LNCaP clone FGC (cell line): ENCODE data around the gene HEPHL1.
A peak's percentile ranks its signal among the peaks of the same experiment; 100 is the strongest.
"Not testable (repeated sequence)": the region's sequence is repeated elsewhere in the genome, so short reads cannot be mapped to it uniquely, and the experiment has no call there.

Experiments
- DNase-seq: peaks from one replicate; pipeline ENCODE4 v3.0.0-alpha.2; 2011; ENCODE audit warnings: low read depth
- H3K4me3 ChIP-seq: 2 replicates; pipeline ENCODE4 v1.5.1; 2011; ENCODE audit warnings: mild to moderate bottlenecking, low read depth, low read length, control low read depth
- TF ChIP-seq, protein P1 (sequence below): IDR thresholded peaks from 2 replicates; pipeline ENCODE4 v1.5.1; 2012; ENCODE audit warnings: mild to moderate bottlenecking; ENCODE audit not compliant: control insufficient read depth, insufficient read depth; ENCODE audit errors: extremely low read depth

HEPHL1 gene

DNA sequence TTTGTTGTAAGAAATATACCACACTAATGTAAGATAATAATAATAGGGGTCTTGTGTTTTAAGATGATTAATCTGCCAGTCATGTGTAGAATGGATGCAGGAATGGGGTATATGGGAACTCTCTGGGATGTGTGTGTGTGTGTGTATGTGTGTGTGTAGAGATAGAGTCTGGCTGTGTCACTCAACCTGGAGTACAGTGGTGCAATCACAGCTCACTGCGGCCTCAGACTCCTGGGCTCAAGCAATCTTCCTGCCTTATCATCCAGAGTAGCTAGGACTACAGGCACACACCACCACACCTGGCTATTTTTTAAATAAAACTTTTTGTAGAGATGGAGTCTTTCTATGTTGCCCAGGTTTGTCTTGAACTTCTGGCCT, 96.0 kb downstream of the HEPHL1 start:
- no peak overlapping the region for H3K4me3 ChIP-seq
- TF ChIP-seq, protein P1, sequence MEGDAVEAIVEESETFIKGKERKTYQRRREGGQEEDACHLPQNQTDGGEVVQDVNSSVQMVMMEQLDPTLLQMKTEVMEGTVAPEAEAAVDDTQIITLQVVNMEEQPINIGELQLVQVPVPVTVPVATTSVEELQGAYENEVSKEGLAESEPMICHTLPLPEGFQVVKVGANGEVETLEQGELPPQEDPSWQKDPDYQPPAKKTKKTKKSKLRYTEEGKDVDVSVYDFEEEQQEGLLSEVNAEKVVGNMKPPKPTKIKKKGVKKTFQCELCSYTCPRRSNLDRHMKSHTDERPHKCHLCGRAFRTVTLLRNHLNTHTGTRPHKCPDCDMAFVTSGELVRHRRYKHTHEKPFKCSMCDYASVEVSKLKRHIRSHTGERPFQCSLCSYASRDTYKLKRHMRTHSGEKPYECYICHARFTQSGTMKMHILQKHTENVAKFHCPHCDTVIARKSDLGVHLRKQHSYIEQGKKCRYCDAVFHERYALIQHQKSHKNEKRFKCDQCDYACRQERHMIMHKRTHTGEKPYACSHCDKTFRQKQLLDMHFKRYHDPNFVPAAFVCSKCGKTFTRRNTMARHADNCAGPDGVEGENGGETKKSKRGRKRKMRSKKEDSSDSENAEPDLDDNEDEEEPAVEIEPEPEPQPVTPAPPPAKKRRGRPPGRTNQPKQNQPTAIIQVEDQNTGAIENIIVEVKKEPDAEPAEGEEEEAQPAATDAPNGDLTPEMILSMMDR: no peak
- DNase-seq: no peak

GRCh38 chr11:94117871-94118270, 96.7 kb downstream of the HEPHL1 start:
- H3K4me3 ChIP-seq: no peak overlapping the region
- no peak for DNase-seq
- TF ChIP-seq, protein P1: no peak

- H3K4me3 ChIP-seq, DNase-seq: not testable (repeated sequence)
These were observed 98.5 kb downstream of the HEPHL1 start for GRCh38 chr11:94119676-94120075.

DNA sequence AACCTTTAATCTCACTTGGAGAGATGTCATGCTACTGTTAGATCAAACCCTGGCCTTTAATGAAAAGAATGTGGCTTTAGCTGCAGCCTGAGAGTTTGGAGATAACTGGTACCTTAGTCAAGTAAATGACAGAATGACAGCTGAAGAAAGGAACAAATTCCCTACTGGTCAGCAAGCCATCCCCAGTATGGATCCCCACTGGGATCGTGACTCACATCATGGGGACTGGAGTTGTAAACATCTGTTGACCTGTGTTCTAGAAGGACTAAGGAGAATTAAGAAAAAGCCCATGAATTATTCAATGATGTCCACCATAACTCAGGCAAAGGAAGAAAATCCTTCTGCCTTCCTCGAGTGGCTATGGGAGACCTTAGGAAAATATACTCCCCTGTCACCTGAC, 99.4 kb downstream of the HEPHL1 start:
- DNase-seq, H3K4me3 ChIP-seq: not testable (repeated sequence)

- TF ChIP-seq, protein P1: no peak
These were observed 99.8 kb downstream of the HEPHL1 start for GRCh38 chr11:94120946-94121345.

GRCh38 chr11:94125407-94126115, 104.4 kb downstream of the HEPHL1 start:
- TF ChIP-seq, protein P1: no peak
- H3K4me3 ChIP-seq: no peak overlapping the region
- no peak for DNase-seq

More at GRCh38 chr11:94120946-94121345, 99.8 kb downstream of the HEPHL1 start:
- no peak for DNase-seq
- no peak overlapping the region for H3K4me3 ChIP-seq

DNA sequence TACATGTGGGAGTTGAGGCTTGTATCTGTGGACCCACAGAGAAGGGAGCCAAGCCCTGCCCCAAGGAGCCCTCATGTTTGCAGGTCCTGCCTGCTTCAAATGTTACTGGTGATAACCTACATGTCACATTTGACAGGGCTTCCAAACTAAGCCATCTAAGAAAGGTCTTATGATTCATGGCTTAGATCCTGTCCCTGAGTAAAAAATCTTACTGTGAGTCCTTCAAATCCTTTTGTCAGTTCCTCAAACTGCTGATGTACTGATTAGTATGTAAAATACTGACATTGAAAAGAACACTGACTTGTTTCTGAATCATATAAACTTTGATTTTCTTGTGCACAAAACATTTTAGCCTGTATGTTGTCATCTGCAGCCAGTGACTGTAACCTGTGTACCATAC, 106.5 kb downstream of the HEPHL1 start:
- no peak for DNase-seq
- TF ChIP-seq, protein P1: no peak
- H3K4me3 ChIP-seq: peak overlapping the region; percentile 85

DNA sequence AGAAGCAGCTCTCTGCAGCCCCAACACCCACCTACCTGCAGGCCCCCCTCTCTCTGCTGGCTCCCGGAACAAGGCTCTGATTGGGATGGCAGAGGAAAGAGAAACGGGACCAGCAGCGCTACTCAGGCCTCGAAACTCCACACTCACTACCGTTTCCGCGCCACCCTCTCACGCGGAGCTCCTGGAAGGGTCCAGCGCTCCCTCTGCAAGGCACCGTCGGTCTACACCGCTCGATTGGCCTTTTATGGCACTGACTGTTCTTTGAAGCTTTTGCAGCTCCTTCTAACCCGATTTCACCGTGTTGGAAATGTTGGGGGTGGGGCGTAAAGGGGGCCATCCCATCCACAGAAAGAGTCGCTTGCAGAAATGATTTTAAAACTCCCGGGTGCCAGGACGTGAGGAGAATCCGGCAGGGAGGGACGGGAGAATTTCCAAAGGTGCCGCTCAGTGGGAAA, 107.2 kb downstream of the HEPHL1 start:
- no peak for DNase-seq
- TF ChIP-seq, protein P1: no peak
- H3K4me3 ChIP-seq: peak overlapping the region; percentile 85
